WTC11 (cell line): ENCODE data around the gene PLXNC1. TPM values are rescaled to one million over a fixed set of nuclear protein-coding genes. Genes with fewer than 3 reads are reported as not detected.

ENCODE experiments used
- ATAC-seq: fragments of 200-7000 bp; cut with Tn5 transposase; 2 replicates; pipeline ENCODE4 v1.10.0; 2021; ENCODE audit warnings: mild to moderate bottlenecking, moderate library complexity
- CTCF ChIA-PET: fragments of 300-600 bp; sonication (Branson Sonifier 250); formaldehyde crosslinking; loops from one replicate; lab custom pipeline; 2021; ENCODE audit warnings: antibody characterized with exemption; lab: Charles Lee
- POLR2A ChIA-PET: fragments of 350-600 bp; sonication (Branson Sonifier 250); formaldehyde crosslinking; loops from one replicate; lab custom pipeline; 2021; ENCODE audit warnings: antibody characterized with exemption; lab: Charles Lee
- DNase-seq: peaks from one replicate; pipeline ENCODE4 v3.0.0; 2021; ENCODE audit warnings: low spot score
- H3K27ac Mint-ChIP-seq: 2 replicates; pipeline ENCODE4 v1.8.0; 2021; ENCODE audit warnings: mixed read lengths
- H3K27me3 Mint-ChIP-seq: 2 replicates; pipeline ENCODE4 v1.8.0; 2021; ENCODE audit warnings: low read depth, mild to moderate bottlenecking, moderate library complexity, mixed read lengths
- H3K36me3 Mint-ChIP-seq: 2 replicates; pipeline ENCODE4 v1.8.0; 2021; ENCODE audit warnings: mixed read lengths
- H3K4me1 Mint-ChIP-seq: 2 replicates; pipeline ENCODE4 v1.8.0; 2022; ENCODE audit warnings: mixed read lengths
- H3K4me3 Mint-ChIP-seq: 2 replicates; pipeline ENCODE4 v1.8.0; 2021; ENCODE audit warnings: mild to moderate bottlenecking, moderate library complexity, mixed read lengths
- H3K9me3 Mint-ChIP-seq: 2 replicates; pipeline ENCODE4 v1.8.0; 2021; ENCODE audit warnings: mixed read lengths
- AFF4 ChIP-seq: sonication (generic); formaldehyde crosslinking; IDR thresholded peaks from 2 replicates; pipeline ENCODE4 v1.8.1; 2023; ENCODE audit warnings: mild to moderate bottlenecking, missing genetic modification reagents, borderline replicate concordance
- CDX4 ChIP-seq: fragments of 250-450 bp; sonication (Bioruptor Pico); IDR thresholded peaks from 2 replicates; pipeline ENCODE4 v1.9.0; 2021; ENCODE audit warnings: moderate library complexity, mild to moderate bottlenecking, inconsistent platforms, borderline replicate concordance
- ESRRA ChIP-seq: sonication (generic); formaldehyde crosslinking; IDR thresholded peaks from 2 replicates; pipeline ENCODE4 v1.8.1; 2022; ENCODE audit warnings: mild to moderate bottlenecking, missing genetic modification reagents, borderline replicate concordance
- ETV6 ChIP-seq: sonication (generic); formaldehyde crosslinking; IDR thresholded peaks from 2 replicates; pipeline ENCODE4 v1.8.1; 2022; ENCODE audit warnings: mild to moderate bottlenecking, missing genetic modification reagents
- GABPB1 ChIP-seq: sonication (generic); formaldehyde crosslinking; IDR thresholded peaks from 2 replicates; pipeline ENCODE4 v1.8.1; 2023; ENCODE audit warnings: mild to moderate bottlenecking, missing genetic modification reagents
- IRF2 ChIP-seq: sonication (generic); formaldehyde crosslinking; IDR thresholded peaks from 2 replicates; pipeline ENCODE4 v1.8.0; 2022; ENCODE audit warnings: low read depth, missing genetic modification reagents, borderline replicate concordance
- JUN ChIP-seq: sonication (generic); formaldehyde crosslinking; IDR thresholded peaks from 2 replicates; pipeline ENCODE4 v1.8.0; 2023; ENCODE audit warnings: mild to moderate bottlenecking, missing genetic modification reagents
- MAX ChIP-seq: sonication (generic); formaldehyde crosslinking; IDR thresholded peaks from 2 replicates; pipeline ENCODE4 v1.8.0; 2022; ENCODE audit warnings: mild to moderate bottlenecking, missing genetic modification reagents
- MXD4 ChIP-seq: fragments of 250-450 bp; sonication (Bioruptor Pico); IDR thresholded peaks from 2 replicates; pipeline ENCODE4 v1.8.0; 2021; ENCODE audit warnings: mild to moderate bottlenecking, moderate library complexity, borderline replicate concordance
- NFATC4 ChIP-seq: fragments of 250-450 bp; sonication (Bioruptor Pico); IDR thresholded peaks from 2 replicates; pipeline ENCODE4 v1.9.0; 2021; ENCODE audit warnings: mild to moderate bottlenecking
- NFYB ChIP-seq: sonication (generic); formaldehyde crosslinking; conservative IDR thresholded peaks from 2 replicates; pipeline ENCODE4 v1.8.0; 2022; ENCODE audit warnings: low read depth, missing genetic modification reagents
- NR2C2 ChIP-seq: sonication (generic); formaldehyde crosslinking; IDR thresholded peaks from 2 replicates; pipeline ENCODE4 v1.8.0; 2022; ENCODE audit warnings: mild to moderate bottlenecking, missing genetic modification reagents
- RORB ChIP-seq: fragments of 250-450 bp; sonication (Bioruptor Pico); IDR thresholded peaks from 2 replicates; pipeline ENCODE4 v1.9.0; 2021; ENCODE audit warnings: mild to moderate bottlenecking
- TEAD4 ChIP-seq: sonication (generic); formaldehyde crosslinking; IDR thresholded peaks from 2 replicates; pipeline ENCODE4 v1.8.0; 2022; ENCODE audit warnings: mild to moderate bottlenecking, missing genetic modification reagents
- USF2 ChIP-seq: sonication (generic); formaldehyde crosslinking; IDR thresholded peaks from 2 replicates; pipeline ENCODE4 v1.8.1; 2023; ENCODE audit warnings: mild to moderate bottlenecking, missing genetic modification reagents, moderate library complexity
- ZNF121 ChIP-seq: sonication (generic); formaldehyde crosslinking; IDR thresholded peaks from 2 replicates; pipeline ENCODE4 v1.8.0; 2023; ENCODE audit warnings: missing genetic modification reagents
- ZNF263 ChIP-seq: sonication (generic); formaldehyde crosslinking; IDR thresholded peaks from 2 replicates; pipeline ENCODE4 v1.8.1; 2022; ENCODE audit warnings: low read depth, mild to moderate bottlenecking, moderate library complexity, missing genetic modification reagents
- ZNF281 ChIP-seq: sonication (generic); formaldehyde crosslinking; IDR thresholded peaks from 2 replicates; pipeline ENCODE4 v1.8.0; 2023; ENCODE audit warnings: mild to moderate bottlenecking, missing genetic modification reagents
- ZNF396 ChIP-seq: fragments of 250-450 bp; sonication (Bioruptor Pico); IDR thresholded peaks from 2 replicates; pipeline ENCODE4 v1.8.0; 2021; ENCODE audit warnings: mild to moderate bottlenecking, moderate library complexity, borderline replicate concordance
- ZSCAN18 ChIP-seq: fragments of 250-450 bp; sonication (Bioruptor Pico); IDR thresholded peaks from 2 replicates; pipeline ENCODE4 v2.1.2; 2022; ENCODE audit warnings: mild to moderate bottlenecking, moderate library complexity
- total RNA-seq: library from RNA; stranded (reverse); gene quantifications from 3 replicates; pipeline ENCODE4 v1.2.3, GENCODE V29; 2021
- TF ChIP-seq, protein P1 (sequence below): sonication (generic); formaldehyde crosslinking; IDR thresholded peaks from 2 replicates; pipeline ENCODE4 v1.8.0; 2023; ENCODE audit warnings: missing genetic modification reagents
- TF ChIP-seq, protein P2 (sequence below): sonication (generic); formaldehyde crosslinking; IDR thresholded peaks from 2 replicates; pipeline ENCODE4 v1.8.0; 2022; ENCODE audit warnings: mild to moderate bottlenecking, missing genetic modification reagents

PLXNC1 gene
- total RNA-seq, 1 experiment from 2014 or later = 3.1 TPM

DNA sequence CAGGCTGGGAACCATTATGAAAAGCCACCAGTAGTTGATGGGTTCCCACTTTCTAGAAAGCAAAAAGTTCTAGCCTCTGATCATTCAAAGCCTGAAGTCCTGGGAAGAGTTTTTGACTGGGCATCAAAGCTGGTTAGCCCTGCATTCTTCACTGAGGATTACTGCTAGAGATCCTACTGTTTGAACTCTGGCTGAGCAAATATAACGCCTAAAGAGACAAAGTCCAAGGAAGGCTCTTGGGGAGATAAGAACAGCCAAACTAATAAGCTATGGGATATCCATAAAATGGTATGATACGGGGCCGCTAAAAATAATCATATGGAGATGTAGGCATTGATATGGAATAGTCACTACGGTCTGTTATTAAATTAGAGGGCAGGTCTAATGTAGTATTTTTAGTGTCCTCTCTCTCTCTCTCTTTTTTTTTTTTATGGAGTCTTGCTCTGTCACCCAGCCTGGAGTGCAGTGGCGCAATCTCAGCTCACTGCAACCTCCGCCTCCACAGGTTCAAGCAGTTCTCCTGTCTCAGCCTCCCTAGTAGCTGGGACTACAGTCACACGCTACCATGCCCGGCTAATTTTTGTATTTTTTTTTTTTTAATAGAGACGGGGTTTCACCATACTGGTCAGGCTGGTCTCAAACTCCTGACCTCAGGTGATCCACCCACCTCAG, 35.5 kb downstream of the PLXNC1 start (continued):
- TF ChIP-seq, protein P1, sequence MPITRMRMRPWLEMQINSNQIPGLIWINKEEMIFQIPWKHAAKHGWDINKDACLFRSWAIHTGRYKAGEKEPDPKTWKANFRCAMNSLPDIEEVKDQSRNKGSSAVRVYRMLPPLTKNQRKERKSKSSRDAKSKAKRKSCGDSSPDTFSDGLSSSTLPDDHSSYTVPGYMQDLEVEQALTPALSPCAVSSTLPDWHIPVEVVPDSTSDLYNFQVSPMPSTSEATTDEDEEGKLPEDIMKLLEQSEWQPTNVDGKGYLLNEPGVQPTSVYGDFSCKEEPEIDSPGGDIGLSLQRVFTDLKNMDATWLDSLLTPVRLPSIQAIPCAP (CRISPR knock-in tag) = no peak
- TF ChIP-seq USF2 (CRISPR knock-in tag) (no peak), NFATC4 (CRISPR knock-in tag) (no peak), JUN (no peak), GABPB1 (CRISPR knock-in tag) (no peak), ZNF263 (CRISPR knock-in tag) (no peak), IRF2 (no peak), MXD4 (CRISPR knock-in tag) (no peak)

- no peak for TF ChIP-seq RORB (CRISPR knock-in tag)
- TF ChIP-seq TEAD4 (CRISPR knock-in tag) = no peak
- TF ChIP-seq MAX = no peak
- TF ChIP-seq, protein P2, sequence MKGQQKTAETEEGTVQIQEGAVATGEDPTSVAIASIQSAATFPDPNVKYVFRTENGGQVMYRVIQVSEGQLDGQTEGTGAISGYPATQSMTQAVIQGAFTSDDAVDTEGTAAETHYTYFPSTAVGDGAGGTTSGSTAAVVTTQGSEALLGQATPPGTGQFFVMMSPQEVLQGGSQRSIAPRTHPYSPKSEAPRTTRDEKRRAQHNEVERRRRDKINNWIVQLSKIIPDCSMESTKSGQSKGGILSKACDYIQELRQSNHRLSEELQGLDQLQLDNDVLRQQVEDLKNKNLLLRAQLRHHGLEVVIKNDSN (CRISPR knock-in tag) = no peak
- TF ChIP-seq AFF4 (CRISPR knock-in tag) = no peak
- no peak for TF ChIP-seq CDX4 (CRISPR knock-in tag)
- no peak for TF ChIP-seq ZNF281 (CRISPR knock-in tag)
- TF ChIP-seq ZSCAN18 (CRISPR knock-in tag) = no peak
- no peak for TF ChIP-seq NFYB
- TF ChIP-seq ZNF121 (CRISPR knock-in tag) = no peak
- no peak for TF ChIP-seq ESRRA (CRISPR knock-in tag)
- no peak for TF ChIP-seq ZNF396 (CRISPR knock-in tag)
- no peak for TF ChIP-seq NR2C2 (CRISPR knock-in tag)
- no peak for TF ChIP-seq ETV6 (CRISPR knock-in tag)
- DNase-seq (no peak), ATAC-seq (no peak; the same call in 1 of the 2 replicates)
- Mint-ChIP-seq H3K9me3 (no peaks in the 10 kb centered on the region), H3K36me3 (no peaks in the 10 kb centered on the region), H3K27ac (no peak overlapping the region), H3K4me1 (peaks cover 4% of the 10 kb centered on the region), H3K4me3 (no peak overlapping the region), H3K27me3 (peaks cover 17% of the 10 kb centered on the region)
- ChIA-PET CTCF (no interaction called here), POLR2A (no interaction called here)
Observed at GRCh38 chr12:94184995-94185719, 36.8 kb downstream of the PLXNC1 start.
